GM23338 (cell line): ENCODE results near the gene TBX3.

ENCODE experiments used
- EZH2 ChIP-seq: fragments of 200-600 bp; sonication (generic); IDR thresholded peaks from one replicate; pipeline ENCODE4 v1.8.0; 2017; ENCODE audit warnings: antibody characterized with exemption, mild to moderate bottlenecking, low read depth; ENCODE audit not compliant: unreplicated experiment
- EZH2phosphoT487 ChIP-seq: fragments of 200-600 bp; sonication (generic); IDR thresholded peaks from one replicate; pipeline ENCODE4 v1.8.1; 2018; ENCODE audit warnings: antibody characterized with exemption; ENCODE audit not compliant: unreplicated experiment
- POLR2AphosphoS5 ChIP-seq: IDR thresholded peaks from 2 replicates; pipeline ENCODE4 v1.6.1; 2016; ENCODE audit warnings: antibody characterized with exemption, low read depth
- STAT1 ChIP-seq: IDR thresholded peaks from one replicate; pipeline ENCODE4 v1.6.1; 2016; ENCODE audit warnings: antibody characterized with exemption; ENCODE audit not compliant: unreplicated experiment
- ZNF114 ChIP-seq: fragments of 250-450 bp; sonication (Bioruptor Pico); IDR thresholded peaks from 2 replicates; pipeline ENCODE4 v1.5.0; 2020; ENCODE audit warnings: mild to moderate bottlenecking, moderate library complexity
- TF ChIP-seq, protein P1 (sequence below), 2 experiments: fragments of 200-600 bp in 1 of 2; sonication (generic) in 1 of 2; conservative IDR thresholded peaks; 2 replicates each; pipeline versions ENCODE4 v1.5.1 to v1.6.1; 2016 to 2017; ENCODE audit warnings: antibody characterized with exemption in 2 of 2, low read depth in 2 of 2, mild to moderate bottlenecking in 2 of 2, moderate library complexity in 1 of 2
- TF ChIP-seq, protein P2 (sequence below): fragments of 250-450 bp; sonication (Bioruptor Pico); IDR thresholded peaks from 2 replicates; pipeline ENCODE4 v1.5.0; 2020; ENCODE audit warnings: mild to moderate bottlenecking, moderate library complexity
- TF ChIP-seq, protein P3 (sequence below): IDR thresholded peaks from one replicate; pipeline ENCODE4 v1.6.1; 2018; ENCODE audit warnings: antibody characterized with exemption; ENCODE audit not compliant: unreplicated experiment

DNA sequence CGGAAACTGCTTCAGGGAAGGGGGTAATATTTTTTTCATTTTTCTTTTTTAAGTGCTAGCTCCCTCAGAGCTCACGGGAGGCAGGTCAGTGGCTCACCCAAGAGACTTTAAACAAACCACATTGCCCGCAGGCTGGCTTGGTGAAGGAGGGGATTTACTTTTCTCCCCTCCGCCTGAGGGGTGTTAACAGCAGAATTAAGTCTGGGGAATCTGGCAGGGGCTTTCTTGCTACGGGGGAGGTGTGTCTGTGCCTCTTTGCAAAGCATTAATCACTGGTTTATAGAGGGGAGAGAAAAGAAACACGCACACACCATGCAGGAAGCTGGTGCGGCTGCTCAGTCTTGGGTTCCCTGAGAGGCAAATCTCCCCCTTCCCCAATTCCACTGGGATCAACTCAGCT, 26.2 kb upstream of the TBX3 start:
- TF ChIP-seq, protein P1, sequence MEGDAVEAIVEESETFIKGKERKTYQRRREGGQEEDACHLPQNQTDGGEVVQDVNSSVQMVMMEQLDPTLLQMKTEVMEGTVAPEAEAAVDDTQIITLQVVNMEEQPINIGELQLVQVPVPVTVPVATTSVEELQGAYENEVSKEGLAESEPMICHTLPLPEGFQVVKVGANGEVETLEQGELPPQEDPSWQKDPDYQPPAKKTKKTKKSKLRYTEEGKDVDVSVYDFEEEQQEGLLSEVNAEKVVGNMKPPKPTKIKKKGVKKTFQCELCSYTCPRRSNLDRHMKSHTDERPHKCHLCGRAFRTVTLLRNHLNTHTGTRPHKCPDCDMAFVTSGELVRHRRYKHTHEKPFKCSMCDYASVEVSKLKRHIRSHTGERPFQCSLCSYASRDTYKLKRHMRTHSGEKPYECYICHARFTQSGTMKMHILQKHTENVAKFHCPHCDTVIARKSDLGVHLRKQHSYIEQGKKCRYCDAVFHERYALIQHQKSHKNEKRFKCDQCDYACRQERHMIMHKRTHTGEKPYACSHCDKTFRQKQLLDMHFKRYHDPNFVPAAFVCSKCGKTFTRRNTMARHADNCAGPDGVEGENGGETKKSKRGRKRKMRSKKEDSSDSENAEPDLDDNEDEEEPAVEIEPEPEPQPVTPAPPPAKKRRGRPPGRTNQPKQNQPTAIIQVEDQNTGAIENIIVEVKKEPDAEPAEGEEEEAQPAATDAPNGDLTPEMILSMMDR (conservative IDR thresholded peaks at IDR 0.05; ENCODE audit: low read depth in 2 of 2): no peak
- TF ChIP-seq EZH2phosphoT487 (no peak), POLR2AphosphoS5 (no peak), EZH2 (no peak), STAT1 (no peak), ZNF114 (CRISPR knock-in tag) (no peak)
- TF ChIP-seq, protein P2, sequence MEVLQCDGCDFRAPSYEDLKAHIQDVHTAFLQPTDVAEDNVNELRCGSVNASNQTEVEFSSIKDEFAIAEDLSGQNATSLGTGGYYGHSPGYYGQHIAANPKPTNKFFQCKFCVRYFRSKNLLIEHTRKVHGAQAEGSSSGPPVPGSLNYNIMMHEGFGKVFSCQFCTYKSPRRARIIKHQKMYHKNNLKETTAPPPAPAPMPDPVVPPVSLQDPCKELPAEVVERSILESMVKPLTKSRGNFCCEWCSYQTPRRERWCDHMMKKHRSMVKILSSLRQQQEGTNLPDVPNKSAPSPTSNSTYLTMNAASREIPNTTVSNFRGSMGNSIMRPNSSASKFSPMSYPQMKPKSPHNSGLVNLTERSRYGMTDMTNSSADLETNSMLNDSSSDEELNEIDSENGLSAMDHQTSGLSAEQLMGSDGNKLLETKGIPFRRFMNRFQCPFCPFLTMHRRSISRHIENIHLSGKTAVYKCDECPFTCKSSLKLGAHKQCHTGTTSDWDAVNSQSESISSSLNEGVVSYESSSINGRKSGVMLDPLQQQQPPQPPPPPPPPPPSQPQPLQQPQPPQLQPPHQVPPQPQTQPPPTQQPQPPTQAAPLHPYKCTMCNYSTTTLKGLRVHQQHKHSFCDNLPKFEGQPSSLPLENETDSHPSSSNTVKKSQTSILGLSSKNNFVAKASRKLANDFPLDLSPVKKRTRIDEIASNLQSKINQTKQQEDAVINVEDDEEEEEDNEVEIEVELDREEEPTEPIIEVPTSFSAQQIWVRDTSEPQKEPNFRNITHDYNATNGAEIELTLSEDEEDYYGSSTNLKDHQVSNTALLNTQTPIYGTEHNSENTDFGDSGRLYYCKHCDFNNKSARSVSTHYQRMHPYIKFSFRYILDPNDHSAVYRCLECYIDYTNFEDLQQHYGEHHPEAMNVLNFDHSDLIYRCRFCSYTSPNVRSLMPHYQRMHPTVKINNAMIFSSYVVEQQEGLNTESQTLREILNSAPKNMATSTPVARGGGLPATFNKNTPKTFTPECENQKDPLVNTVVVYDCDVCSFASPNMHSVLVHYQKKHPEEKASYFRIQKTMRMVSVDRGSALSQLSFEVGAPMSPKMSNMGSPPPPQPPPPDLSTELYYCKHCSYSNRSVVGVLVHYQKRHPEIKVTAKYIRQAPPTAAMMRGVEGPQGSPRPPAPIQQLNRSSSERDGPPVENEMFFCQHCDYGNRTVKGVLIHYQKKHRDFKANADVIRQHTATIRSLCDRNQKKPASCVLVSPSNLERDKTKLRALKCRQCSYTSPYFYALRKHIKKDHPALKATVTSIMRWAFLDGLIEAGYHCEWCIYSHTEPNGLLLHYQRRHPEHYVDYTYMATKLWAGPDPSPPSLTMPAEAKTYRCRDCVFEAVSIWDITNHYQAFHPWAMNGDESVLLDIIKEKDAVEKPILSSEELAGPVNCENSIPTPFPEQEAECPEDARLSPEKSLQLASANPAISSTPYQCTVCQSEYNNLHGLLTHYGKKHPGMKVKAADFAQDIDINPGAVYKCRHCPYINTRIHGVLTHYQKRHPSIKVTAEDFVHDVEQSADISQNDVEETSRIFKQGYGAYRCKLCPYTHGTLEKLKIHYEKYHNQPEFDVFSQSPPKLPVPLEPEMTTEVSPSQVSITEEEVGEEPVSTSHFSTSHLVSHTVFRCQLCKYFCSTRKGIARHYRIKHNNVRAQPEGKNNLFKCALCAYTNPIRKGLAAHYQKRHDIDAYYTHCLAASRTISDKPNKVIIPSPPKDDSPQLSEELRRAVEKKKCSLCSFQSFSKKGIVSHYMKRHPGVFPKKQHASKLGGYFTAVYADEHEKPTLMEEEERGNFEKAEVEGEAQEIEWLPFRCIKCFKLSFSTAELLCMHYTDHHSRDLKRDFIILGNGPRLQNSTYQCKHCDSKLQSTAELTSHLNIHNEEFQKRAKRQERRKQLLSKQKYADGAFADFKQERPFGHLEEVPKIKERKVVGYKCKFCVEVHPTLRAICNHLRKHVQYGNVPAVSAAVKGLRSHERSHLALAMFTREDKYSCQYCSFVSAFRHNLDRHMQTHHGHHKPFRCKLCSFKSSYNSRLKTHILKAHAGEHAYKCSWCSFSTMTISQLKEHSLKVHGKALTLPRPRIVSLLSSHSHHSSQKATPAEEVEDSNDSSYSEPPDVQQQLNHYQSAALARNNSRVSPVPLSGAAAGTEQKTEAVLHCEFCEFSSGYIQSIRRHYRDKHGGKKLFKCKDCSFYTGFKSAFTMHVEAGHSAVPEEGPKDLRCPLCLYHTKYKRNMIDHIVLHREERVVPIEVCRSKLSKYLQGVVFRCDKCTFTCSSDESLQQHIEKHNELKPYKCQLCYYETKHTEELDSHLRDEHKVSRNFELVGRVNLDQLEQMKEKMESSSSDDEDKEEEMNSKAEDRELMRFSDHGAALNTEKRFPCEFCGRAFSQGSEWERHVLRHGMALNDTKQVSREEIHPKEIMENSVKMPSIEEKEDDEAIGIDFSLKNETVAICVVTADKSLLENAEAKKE: no peak
- TF ChIP-seq, protein P3, sequence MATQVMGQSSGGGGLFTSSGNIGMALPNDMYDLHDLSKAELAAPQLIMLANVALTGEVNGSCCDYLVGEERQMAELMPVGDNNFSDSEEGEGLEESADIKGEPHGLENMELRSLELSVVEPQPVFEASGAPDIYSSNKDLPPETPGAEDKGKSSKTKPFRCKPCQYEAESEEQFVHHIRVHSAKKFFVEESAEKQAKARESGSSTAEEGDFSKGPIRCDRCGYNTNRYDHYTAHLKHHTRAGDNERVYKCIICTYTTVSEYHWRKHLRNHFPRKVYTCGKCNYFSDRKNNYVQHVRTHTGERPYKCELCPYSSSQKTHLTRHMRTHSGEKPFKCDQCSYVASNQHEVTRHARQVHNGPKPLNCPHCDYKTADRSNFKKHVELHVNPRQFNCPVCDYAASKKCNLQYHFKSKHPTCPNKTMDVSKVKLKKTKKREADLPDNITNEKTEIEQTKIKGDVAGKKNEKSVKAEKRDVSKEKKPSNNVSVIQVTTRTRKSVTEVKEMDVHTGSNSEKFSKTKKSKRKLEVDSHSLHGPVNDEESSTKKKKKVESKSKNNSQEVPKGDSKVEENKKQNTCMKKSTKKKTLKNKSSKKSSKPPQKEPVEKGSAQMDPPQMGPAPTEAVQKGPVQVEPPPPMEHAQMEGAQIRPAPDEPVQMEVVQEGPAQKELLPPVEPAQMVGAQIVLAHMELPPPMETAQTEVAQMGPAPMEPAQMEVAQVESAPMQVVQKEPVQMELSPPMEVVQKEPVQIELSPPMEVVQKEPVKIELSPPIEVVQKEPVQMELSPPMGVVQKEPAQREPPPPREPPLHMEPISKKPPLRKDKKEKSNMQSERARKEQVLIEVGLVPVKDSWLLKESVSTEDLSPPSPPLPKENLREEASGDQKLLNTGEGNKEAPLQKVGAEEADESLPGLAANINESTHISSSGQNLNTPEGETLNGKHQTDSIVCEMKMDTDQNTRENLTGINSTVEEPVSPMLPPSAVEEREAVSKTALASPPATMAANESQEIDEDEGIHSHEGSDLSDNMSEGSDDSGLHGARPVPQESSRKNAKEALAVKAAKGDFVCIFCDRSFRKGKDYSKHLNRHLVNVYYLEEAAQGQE: no peak
